Endodermal cell (in vitro differentiated cells): ENCODE data around the gene RFTN1. TPM values are rescaled to one million over a fixed set of nuclear protein-coding genes. Genes with fewer than 3 reads are reported as not detected.
A peak's percentile ranks its signal among the peaks of the same experiment; 100 is the strongest.

Experiments used
- DNase-seq: peaks from one replicate; pipeline ENCODE4 v3.0.0-alpha.2; 2017
- H3K27ac ChIP-seq: 2 replicates; pipeline ENCODE4 v1.5.1; 2013; ENCODE audit warnings: mild to moderate bottlenecking, low read depth, low read length, moderate library complexity
- H3K27me3 ChIP-seq: 2 replicates; pipeline ENCODE4 v1.6.1; 2013; ENCODE audit warnings: mild to moderate bottlenecking, low read length, moderate library complexity; ENCODE audit not compliant: insufficient read depth, control insufficient read depth, poor library complexity, severe bottlenecking
- H3K36me3 ChIP-seq: 2 replicates; pipeline ENCODE4 v1.7.0; 2013; ENCODE audit warnings: mild to moderate bottlenecking, low read length, moderate library complexity; ENCODE audit not compliant: control insufficient read depth, insufficient read depth
- H3K4me1 ChIP-seq: one replicate; pipeline ENCODE4 v1.7.0; 2013; ENCODE audit warnings: low read length; ENCODE audit not compliant: control insufficient read depth, insufficient read depth
- H3K4me3 ChIP-seq: 2 replicates; pipeline ENCODE4 v1.5.1; 2013; ENCODE audit warnings: mild to moderate bottlenecking, low read length, moderate library complexity
- H3K9ac ChIP-seq: 2 replicates; pipeline ENCODE4 v1.6.1; 2013; ENCODE audit warnings: mild to moderate bottlenecking, low read length, moderate library complexity; ENCODE audit not compliant: poor library complexity, severe bottlenecking; ENCODE audit errors: extremely low read depth
- H3K9me3 ChIP-seq: 2 replicates; pipeline ENCODE4 v1.6.1; 2013; ENCODE audit warnings: mild to moderate bottlenecking, low read length, moderate library complexity; ENCODE audit not compliant: control insufficient read depth
- H3K27ac Mint-ChIP-seq: 2 replicates; pipeline ENCODE4 v1.8.0; 2020; ENCODE audit warnings: mixed read lengths
- H3K27me3 Mint-ChIP-seq: 2 replicates; pipeline ENCODE4 v1.8.0; 2021; ENCODE audit warnings: mild to moderate bottlenecking, mixed read lengths; ENCODE audit not compliant: insufficient read depth
- H3K36me3 Mint-ChIP-seq: 2 replicates; pipeline ENCODE4 v1.8.0; 2020; ENCODE audit warnings: low read depth, mixed read lengths
- H3K4me1 Mint-ChIP-seq: 2 replicates; pipeline ENCODE4 v1.8.0; 2020; ENCODE audit warnings: mixed read lengths
- H3K4me3 Mint-ChIP-seq: 2 replicates; pipeline ENCODE4 v1.8.0; 2020; ENCODE audit warnings: mild to moderate bottlenecking, moderate library complexity, mixed read lengths
- H3K9me3 Mint-ChIP-seq: 2 replicates; pipeline ENCODE4 v1.8.0; 2020; ENCODE audit warnings: mild to moderate bottlenecking, mixed read lengths
- CTCF ChIP-seq: fragments of 200-600 bp; sonication (generic); conservative IDR thresholded peaks from 2 replicates; pipeline ENCODE4 v1.5.0; 2021; ENCODE audit warnings: antibody characterized with exemption, mild to moderate bottlenecking
- WGBS, 2 experiments: methylation state at CpG; one replicate each; pipeline versions ENCODE4 v1.1.5 to v1.1.7; 2013; ENCODE audit warnings: missing lambda C conversion rate in 2 of 2, mixed read lengths in 1 of 2; ENCODE audit not compliant: insufficient coverage in 1 of 2, insufficient read length in 1 of 2; 5-methylcytosine and 5-hydroxymethylcytosine counted together
- total RNA-seq, 2 donors: library from RNA; stranded (reverse); fragmentation: NEBNext Ultra II Directional in 1 of 2; extraction: Animal tissue kit (Norgen Biotek cat#: 25700) in 1 of 2; gene quantifications; 2 replicates in 1 of 2; 3 replicates in 1 of 2; pipeline ENCODE4 v1.2.1, GENCODE V29; 2021

The RFTN1 gene
- total RNA-seq, 2 donors from 2014 or later, result 0.80 to 1.1 TPM

DNA sequence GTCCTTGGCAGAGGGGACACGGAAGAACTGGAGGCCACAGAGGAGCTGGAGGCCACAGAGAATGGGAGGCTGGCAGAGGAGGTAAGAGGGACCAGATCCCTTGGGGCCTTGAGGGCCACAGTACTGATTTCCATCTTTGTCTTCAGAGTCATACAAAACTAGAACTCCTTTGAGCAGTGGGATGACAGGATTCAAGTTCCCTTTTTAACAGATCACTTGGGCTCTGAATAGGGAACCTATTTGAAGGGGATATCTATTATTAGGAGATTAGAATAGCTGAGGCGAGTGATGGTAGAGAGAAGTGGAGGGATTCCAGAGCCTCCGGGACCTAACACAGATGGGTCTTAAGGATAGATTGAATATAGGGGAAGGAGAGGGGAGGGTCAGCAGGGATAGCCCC, 192.8 kb downstream of the RFTN1 start:
- no peaks in the 10 kb centered on the region for H3K9me3 ChIP-seq
- DNase-seq, result no peak
- 96% methylated on average over 3 of the region's 3 CpGs for WGBS, 2 experiments
- H3K9me3 Mint-ChIP-seq, result no peaks in the 10 kb centered on the region
- no peak for TF ChIP-seq CTCF
- H3K9ac ChIP-seq, result no peak overlapping the region
- no peak overlapping the region for H3K4me3 ChIP-seq
- H3K4me1 Mint-ChIP-seq, result peaks cover 3% of the 10 kb centered on the region
- peaks cover 33% of the 10 kb centered on the region for H3K36me3 ChIP-seq
- H3K36me3 Mint-ChIP-seq, result peaks cover 14% of the 10 kb centered on the region
- H3K27me3 ChIP-seq, result no peaks in the 10 kb centered on the region
- no peaks in the 10 kb centered on the region for H3K27me3 Mint-ChIP-seq
- H3K27ac Mint-ChIP-seq, result no peak overlapping the region
- no peak overlapping the region for H3K4me3 Mint-ChIP-seq
- H3K27ac ChIP-seq, result no peak overlapping the region
- H3K4me1 ChIP-seq, result peaks cover 4% of the 10 kb centered on the region

- no peak overlapping the region for H3K27ac Mint-ChIP-seq
- TF ChIP-seq CTCF, result no peak
- no peak overlapping the region for H3K4me3 Mint-ChIP-seq
- peaks cover 11% of the 10 kb centered on the region for H3K36me3 Mint-ChIP-seq
- H3K27me3 Mint-ChIP-seq, result no peaks in the 10 kb centered on the region
- H3K4me1 Mint-ChIP-seq, result no peaks in the 10 kb centered on the region
- WGBS, 2 experiments, result 86 to 90% methylated on average over 3 to 4 of the region's 4 CpGs
- no peak overlapping the region for H3K27ac ChIP-seq
- H3K9ac ChIP-seq, result no peak overlapping the region
- no peaks in the 10 kb centered on the region for H3K27me3 ChIP-seq
- no peak for DNase-seq
- H3K9me3 ChIP-seq, result no peaks in the 10 kb centered on the region
- no peak overlapping the region for H3K4me3 ChIP-seq
- peaks cover 4% of the 10 kb centered on the region for H3K4me1 ChIP-seq
- peaks cover 35% of the 10 kb centered on the region for H3K36me3 ChIP-seq
- H3K9me3 Mint-ChIP-seq, result no peaks in the 10 kb centered on the region
These were observed 193.8 kb downstream of the RFTN1 start for GRCh38 chr3:16319723-16320122.

GRCh38 chr3:16319307-16319706, 194.2 kb downstream of the RFTN1 start:
- peaks cover 11% of the 10 kb centered on the region for H3K36me3 Mint-ChIP-seq
- H3K4me1 Mint-ChIP-seq, result no peaks in the 10 kb centered on the region
- TF ChIP-seq CTCF, result peak; percentile 76
- Histone ChIP-seq H3K27me3 (no peaks in the 10 kb centered on the region), H3K9ac (no peak overlapping the region), H3K4me1 (peaks cover 4% of the 10 kb centered on the region), H3K9me3 (no peaks in the 10 kb centered on the region), H3K27ac (no peak overlapping the region), H3K36me3 (peaks cover 37% of the 10 kb centered on the region), H3K4me3 (no peak overlapping the region)
- no peaks in the 10 kb centered on the region for H3K9me3 Mint-ChIP-seq
- H3K27ac Mint-ChIP-seq, result no peak overlapping the region
- no peaks in the 10 kb centered on the region for H3K27me3 Mint-ChIP-seq
- H3K4me3 Mint-ChIP-seq, result no peak overlapping the region
- peak; percentile 73 for DNase-seq
- 72 to 84% methylated on average over 3 to 4 of the region's 4 CpGs for WGBS, 2 experiments
